Measurements from ENCODE around the gene JPT1. TPM values are rescaled to one million over a fixed set of nuclear protein-coding genes. Genes with fewer than 3 reads are reported as not detected.
"Not testable (repeated sequence)": the region's sequence is repeated elsewhere in the genome, so short reads cannot be mapped to it uniquely, and the experiment has no call there.

JPT1 gene
- 15.0 TPM for total RNA-seq
- long read RNA-seq, partial matches to known transcripts, result 0 of 2 reads
- long read RNA-seq, other reads (novel, unspliced or antisense), result 2 of 2 reads

DNA sequence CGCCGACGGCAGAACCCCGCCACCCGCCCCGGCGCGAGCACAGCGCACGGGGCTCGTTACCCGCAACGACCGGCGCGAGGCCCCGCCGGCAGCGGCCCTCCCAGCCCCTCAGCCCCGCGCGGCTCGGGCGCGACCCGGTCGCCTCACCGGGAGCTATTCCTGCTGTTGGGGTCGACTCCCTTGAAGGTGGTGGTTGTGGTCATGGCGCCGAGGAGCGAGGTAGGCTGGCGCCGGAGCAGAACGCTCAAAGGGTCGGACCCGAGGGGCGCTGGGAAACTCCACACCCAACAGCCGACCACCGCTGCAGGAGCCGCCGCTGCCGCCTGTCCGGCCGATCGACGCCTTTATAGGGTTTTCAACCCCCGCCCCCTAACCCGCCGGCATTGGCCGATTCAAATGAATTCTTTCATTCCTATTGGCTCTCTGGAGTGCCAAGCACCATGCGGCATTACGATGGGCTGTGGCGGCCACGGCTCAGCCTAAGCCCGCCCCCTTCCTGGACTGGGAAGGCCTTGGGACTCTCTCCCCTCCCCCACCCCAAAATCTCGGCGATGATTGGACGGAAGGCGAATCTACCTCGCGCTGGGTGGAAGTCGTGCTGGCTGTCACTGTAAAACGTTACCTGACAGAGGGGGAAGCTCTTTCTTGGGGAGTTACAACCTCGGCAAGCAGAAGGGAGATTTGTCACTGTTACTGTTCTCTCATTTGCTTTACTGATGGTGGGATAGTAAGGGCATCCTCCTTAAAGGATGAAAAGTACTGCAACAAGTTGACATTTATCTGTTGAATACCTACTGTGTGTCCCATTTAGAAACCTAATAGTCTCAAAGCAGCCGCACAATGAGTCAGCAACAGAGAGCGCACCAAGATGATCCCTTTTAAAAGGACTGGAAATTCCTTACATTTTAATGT lies at the start of gene JPT1:
JPT1 (minus strand) TSS at position 318 of the 912 bp plus-strand sequence; CDS start at position 203, 115 bp downstream.
- DNase-seq (peak; percentile 98), ATAC-seq (ENCODE audit: poor library complexity) (peak; percentile 100)
- intact Hi-C loops (cut with DNase I), result no loop called here

DNA sequence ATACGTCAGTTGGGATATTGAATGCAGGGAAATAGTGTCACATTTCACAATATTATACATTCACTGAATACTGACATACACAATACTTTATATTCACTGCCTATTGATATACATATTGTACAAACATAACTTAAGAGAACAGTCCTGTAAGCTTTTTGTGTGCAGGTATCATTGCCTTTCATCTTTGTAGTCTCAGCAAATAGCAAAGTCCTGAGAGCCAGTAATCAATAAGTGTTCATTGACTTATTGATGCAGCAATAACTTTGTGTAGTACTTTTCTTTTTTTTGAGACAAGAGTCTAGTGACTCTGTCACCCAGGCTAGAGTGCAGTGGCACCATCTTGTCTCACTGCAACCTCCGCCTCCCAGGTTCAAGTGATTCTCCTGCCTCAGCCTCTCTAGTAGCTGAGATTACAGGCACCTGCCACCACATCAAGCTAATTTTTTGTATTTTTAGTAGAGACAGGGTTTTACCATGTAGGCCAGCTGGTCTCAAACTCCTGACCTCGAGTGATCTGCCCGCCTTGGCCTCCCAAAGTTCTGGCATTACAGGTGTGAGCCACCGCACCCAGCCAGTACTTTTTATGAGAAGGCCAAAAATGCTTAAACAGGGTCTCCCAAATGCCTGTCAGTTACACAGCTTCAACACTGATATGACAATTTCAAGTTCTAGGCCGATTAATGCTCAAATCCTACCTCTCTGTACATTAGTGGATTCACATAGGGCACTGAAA lies 45.7 kb upstream of the JPT1 start:
- ATAC-seq (ENCODE audit: poor library complexity) (no peak), DNase-seq (no peak)
- intact Hi-C loops (cut with DNase I), result loop anchor here (2.0 to 10.0 kb wide), 2 partner anchors 85 to 239 kb away; no protein-coding TSS in a partner anchor

DNA sequence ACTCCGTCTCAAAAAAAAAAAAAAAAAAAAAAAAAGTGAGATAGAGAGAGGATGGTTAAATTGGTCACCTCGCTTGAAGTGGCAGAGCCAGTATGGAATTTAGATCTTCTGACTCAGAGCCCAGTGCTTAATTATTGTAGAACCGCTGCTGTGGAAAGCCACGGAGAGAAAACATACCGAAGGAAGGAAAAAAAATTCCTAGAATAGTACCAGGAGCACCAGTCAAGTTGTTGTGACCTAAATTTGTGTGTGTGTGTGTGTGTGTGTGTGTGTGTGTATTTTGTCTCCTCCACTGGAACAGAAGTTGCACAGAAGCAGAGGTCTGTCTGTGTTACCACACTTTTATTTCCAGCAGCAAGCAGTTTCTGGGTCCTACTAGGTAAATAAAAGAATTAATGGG lies 40.6 kb upstream of the JPT1 start:
- no peak for DNase-seq
- no peak for ATAC-seq (ENCODE audit: poor library complexity)
- intact Hi-C loops (cut with DNase I), result no loop called here

- DNase-seq (no peak), ATAC-seq (ENCODE audit: poor library complexity) (no peak)
- intact Hi-C loops (cut with DNase I), result no loop called here
These were observed 37.3 kb upstream of the JPT1 start for GRCh38 chr17:75191584-75191983.

GRCh38 chr17:75188614-75189013 lies 34.3 kb upstream of the JPT1 start:
- ATAC-seq (ENCODE audit: poor library complexity), result no peak

DNA sequence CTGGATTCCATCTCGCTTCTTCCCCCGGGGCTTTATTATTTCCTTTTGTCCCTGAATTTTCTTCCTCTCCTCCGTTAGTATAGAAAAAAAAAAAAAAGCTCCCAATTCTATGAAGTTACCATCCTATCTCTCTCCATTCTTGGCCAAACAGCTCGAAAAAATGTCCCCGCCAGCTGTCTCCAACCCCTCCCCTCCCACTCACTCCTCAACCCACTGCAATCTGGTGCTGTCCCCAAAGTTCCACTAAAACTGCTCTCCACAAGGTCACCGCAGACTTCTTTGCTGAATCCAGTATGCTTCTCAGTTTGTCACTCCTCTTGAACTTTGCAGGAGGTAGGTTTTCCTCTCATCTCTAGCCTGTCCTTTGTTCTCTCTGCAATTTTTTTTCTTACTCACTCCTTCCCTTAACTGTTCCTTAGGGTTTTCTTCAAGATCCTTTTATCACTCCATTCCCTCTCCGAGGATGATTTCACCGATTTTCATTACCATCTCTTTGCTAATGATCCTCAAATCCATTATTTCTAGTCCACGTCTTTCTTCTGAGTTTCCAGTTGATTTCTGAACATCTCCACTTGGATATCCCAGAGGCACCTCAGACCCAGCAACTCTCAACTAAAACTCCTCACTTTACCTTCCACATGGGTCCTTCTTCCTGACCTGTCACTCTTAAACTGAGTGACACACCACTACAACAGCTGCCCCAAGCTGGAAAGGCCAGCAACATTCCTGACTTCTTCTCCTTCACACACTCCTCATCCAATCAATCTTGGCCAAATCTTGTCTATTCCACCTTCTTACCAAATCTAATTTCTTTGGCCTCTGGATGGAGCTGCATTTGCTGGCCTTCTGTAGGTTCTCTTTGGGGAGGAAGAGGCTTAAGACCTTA lies 29.9 kb upstream of the JPT1 start:
- intact Hi-C loops (cut with DNase I), result no loop called here
- ATAC-seq (ENCODE audit: poor library complexity) (no peak), DNase-seq (no peak)

More at GRCh38 chr17:75188614-75189013, 34.3 kb upstream of the JPT1 start:
- intact Hi-C loops (cut with DNase I), result no loop called here
- DNase-seq, result no peak

DNA sequence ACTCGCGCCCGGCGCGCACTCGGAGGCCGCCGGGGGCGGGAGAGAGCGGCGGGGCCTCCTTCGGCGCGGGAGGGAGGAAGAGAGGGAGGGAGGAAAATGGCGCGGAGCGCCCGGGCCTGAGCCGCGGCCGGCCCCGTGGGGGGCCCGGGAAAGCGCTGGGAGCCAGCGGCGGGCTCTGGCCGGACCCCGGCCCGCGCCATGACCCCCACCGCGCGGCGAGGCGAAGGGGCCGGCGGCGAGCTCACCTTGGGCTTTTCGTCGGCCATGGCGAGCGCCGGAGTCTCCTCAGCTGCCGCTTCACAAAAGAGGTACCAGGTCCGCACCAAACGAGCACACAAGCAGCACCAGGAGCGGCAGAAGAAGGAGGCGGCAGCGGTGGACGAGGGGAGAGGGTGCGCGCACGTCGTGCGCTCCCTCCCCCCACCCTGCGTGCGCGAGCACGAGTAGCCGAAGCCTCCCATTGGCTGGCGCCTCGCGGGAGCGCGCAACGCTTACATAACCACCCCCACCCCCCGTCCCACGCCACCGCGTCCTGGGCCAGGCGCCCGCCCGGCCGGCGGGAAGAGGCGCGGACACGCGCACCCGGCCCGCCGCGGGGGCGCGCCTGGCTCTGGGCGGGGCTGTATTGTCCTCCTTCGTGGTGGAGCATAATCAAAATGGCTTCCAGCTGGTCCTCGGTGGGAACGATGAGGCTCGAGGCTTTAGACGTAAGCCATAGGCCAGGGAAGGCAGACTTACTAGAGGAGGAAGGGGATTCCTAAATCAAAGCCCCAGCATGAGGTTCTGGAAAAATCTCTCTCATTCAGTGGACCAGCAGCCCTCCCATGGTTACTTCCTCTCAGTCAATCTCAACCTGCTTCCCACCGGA lies 28.5 kb upstream of the JPT1 start, which contains the start of gene SUMO2:
SUMO2 (minus strand) TSS at position 391 of the 868 bp plus-strand sequence; CDS start at position 266, 125 bp downstream.
- ATAC-seq (ENCODE audit: poor library complexity), result peak; percentile 96
- intact Hi-C loops (cut with DNase I), result no loop called here
- peak; percentile 97 for DNase-seq

DNA sequence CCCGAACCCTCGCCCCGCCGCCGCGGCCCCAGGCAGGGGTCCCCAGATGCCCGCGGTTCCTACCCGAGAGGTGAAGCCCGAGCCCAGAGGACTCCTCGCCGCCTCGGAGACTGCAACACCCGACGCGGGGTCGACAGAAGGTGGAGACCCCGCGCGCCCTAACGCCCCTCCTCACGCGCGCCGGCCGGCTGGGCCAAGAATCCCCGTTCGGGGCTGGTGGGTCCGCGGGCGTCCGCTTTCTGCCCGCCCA lies 27.9 kb upstream of the JPT1 start:
- ATAC-seq (ENCODE audit: poor library complexity) (peak; percentile 2), DNase-seq (no peak)
- intact Hi-C loops (cut with DNase I), result no loop called here

GRCh38 chr17:75181608-75182318 lies 27.5 kb upstream of the JPT1 start:
- ATAC-seq (ENCODE audit: poor library complexity) (no peak), DNase-seq (peak; percentile 49)
- intact Hi-C loops (cut with DNase I), result no loop called here

- intact Hi-C loops (cut with DNase I), result no loop called here
- ATAC-seq (ENCODE audit: poor library complexity) (no peak), DNase-seq (no peak)
These were observed 26.8 kb upstream of the JPT1 start for GRCh38 chr17:75181110-75181509.

DNA sequence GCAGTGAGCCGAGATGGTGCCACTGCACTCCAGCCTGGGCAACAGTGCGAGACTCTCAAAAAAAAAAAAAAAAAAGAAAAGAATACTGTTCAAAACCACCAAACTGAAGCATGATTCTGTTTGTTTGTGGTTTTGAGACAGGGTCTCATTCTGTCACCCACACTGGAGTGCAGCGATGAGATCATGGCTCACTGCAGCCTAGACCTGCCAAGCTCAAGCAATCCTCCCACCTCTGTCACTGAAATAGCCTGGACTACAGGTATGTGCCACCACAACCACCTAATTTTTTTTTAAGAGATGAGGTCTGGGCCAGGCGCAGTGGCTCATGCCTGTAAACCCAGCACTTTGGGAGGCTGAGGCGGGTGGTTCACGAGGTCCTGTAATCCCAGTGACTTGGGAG lies 24.1 kb upstream of the JPT1 start:
- intact Hi-C loops (cut with DNase I), result no loop called here
- no peak for DNase-seq
- no peak for ATAC-seq (ENCODE audit: poor library complexity)

- intact Hi-C loops (cut with DNase I), result no loop called here
- no peak for ATAC-seq (ENCODE audit: poor library complexity)
These were observed 22.3 kb upstream of the JPT1 start for GRCh38 chr17:75176625-75177024.

GRCh38 chr17:75174996-75175395 lies 20.7 kb upstream of the JPT1 start:
- intact Hi-C loops (cut with DNase I), result loop anchor here (5.0 kb wide), 1 partner anchor 63 kb away; no protein-coding TSS in a partner anchor
- DNase-seq (no peak), ATAC-seq (ENCODE audit: poor library complexity) (no peak)

More at GRCh38 chr17:75176625-75177024, 22.3 kb upstream of the JPT1 start:
- no peak for DNase-seq

DNA sequence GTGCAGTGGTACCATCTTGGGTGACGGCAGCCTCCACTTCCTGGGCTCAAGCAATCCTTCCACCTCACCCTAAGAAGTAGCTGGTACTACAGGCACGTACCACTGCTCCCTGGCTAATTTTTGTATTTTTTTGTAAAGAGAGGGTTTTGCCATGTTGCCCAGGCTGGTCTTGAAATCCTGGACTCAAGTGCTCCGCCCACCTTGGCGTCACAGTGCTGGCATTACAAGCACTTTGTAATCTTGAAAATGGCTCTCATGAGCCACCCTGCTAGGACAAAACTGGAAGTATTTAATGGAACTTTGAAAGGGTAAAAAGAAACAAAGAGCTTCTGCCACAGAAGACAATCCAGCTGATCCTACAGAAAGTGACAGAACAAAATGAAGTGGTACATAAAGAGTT lies 19.2 kb upstream of the JPT1 start:
- ATAC-seq (ENCODE audit: poor library complexity), result no peak
- no peak for DNase-seq
- intact Hi-C loops (cut with DNase I), result loop anchor here (5.0 kb wide), 1 partner anchor 61 kb away; no protein-coding TSS in a partner anchor

GRCh38 chr17:75168998-75169397 lies 14.7 kb upstream of the JPT1 start:
- DNase-seq (peak; percentile 10), ATAC-seq (ENCODE audit: poor library complexity) (no peak)
- intact Hi-C loops (cut with DNase I), result no loop called here

GRCh38 chr17:75164606-75165005 lies 10.3 kb upstream of the JPT1 start:
- intact Hi-C loops (cut with DNase I); ATAC-seq (ENCODE audit: poor library complexity); DNase-seq: not testable (repeated sequence)

- intact Hi-C loops (cut with DNase I), result no loop called here
- no peak for ATAC-seq (ENCODE audit: poor library complexity)
- DNase-seq, result no peak
These were observed 8.8 kb upstream of the JPT1 start for GRCh38 chr17:75163074-75163473.

Measured in Right ventricle myocardium superior (tissue), 1 donor.